Stimulated activated CD8-positive, alpha-beta memory T cell treated with anti-CD3 and anti-CD28 coated beads, Interleukin-4, amount 100 ng/mL, for 1 hour (primary cell): ENCODE data around the gene TRIM40.

Source experiments
- DNase-seq, 2 donors: peaks; one replicate each; pipeline ENCODE4 v3.0.0-alpha.2; 2020; ENCODE audit warnings: low read depth in 2 of 2, low spot score in 1 of 2

The TRIM40 gene

GRCh38 chr6:30135757-30136156 lies at the start of gene TRIM40:
TSS of gene TRIM40 (plus strand) at chr6:30136140. CDS start at chr6:30137037, 897 bp downstream.
- no peak for DNase-seq

- DNase-seq: no peak
These were observed 48.1 kb upstream of the TRIM40 start for GRCh38 chr6:30087876-30088275.

GRCh38 chr6:30091577-30092381 lies 44.2 kb upstream of the TRIM40 start:
- no peak for DNase-seq

GRCh38 chr6:30092852-30093543 lies 42.9 kb upstream of the TRIM40 start:
- DNase-seq: no peak

- DNase-seq: no peak
These were observed 41.8 kb upstream of the TRIM40 start for GRCh38 chr6:30093951-30094661.

GRCh38 chr6:30096829-30097228 lies 39.1 kb upstream of the TRIM40 start:
- no peak for DNase-seq

GRCh38 chr6:30097902-30098768 lies 37.8 kb upstream of the TRIM40 start:
- DNase-seq: no peak

- no peak for DNase-seq
These were observed 35.8 kb upstream of the TRIM40 start for GRCh38 chr6:30100154-30100553.

- no peak for DNase-seq
These were observed 35.1 kb upstream of the TRIM40 start for GRCh38 chr6:30100585-30101443.

GRCh38 chr6:30101444-30102413 lies 34.2 kb upstream of the TRIM40 start:
- DNase-seq: peak in 1 of 2 donors; percentile 36

GRCh38 chr6:30102414-30102969 lies 33.4 kb upstream of the TRIM40 start:
- no peak for DNase-seq

- peak; percentile 67 to 71 for DNase-seq
These were observed 32.7 kb upstream of the TRIM40 start for GRCh38 chr6:30102970-30103871.

GRCh38 chr6:30103872-30104179 lies 32.1 kb upstream of the TRIM40 start:
- no peak for DNase-seq

GRCh38 chr6:30104661-30105060 lies 31.3 kb upstream of the TRIM40 start:
- DNase-seq: no peak

- no peak for DNase-seq
These were observed 24.6 kb upstream of the TRIM40 start for GRCh38 chr6:30111266-30111856.

GRCh38 chr6:30112402-30112994 lies 23.4 kb upstream of the TRIM40 start:
- DNase-seq: no peak
